Endodermal cell (in vitro differentiated cells): ENCODE data around the gene MTMR12. TPM values are rescaled to one million over a fixed set of nuclear protein-coding genes. Genes with fewer than 3 reads are reported as not detected.

Experiments
- DNase-seq: peaks from one replicate; pipeline ENCODE4 v3.0.0-alpha.2; 2017
- H3K27ac ChIP-seq: 2 replicates; pipeline ENCODE4 v1.5.1; 2013; ENCODE audit warnings: mild to moderate bottlenecking, low read depth, low read length, moderate library complexity
- H3K27me3 ChIP-seq: 2 replicates; pipeline ENCODE4 v1.6.1; 2013; ENCODE audit warnings: mild to moderate bottlenecking, low read length, moderate library complexity; ENCODE audit not compliant: insufficient read depth, control insufficient read depth, poor library complexity, severe bottlenecking
- H3K36me3 ChIP-seq: 2 replicates; pipeline ENCODE4 v1.7.0; 2013; ENCODE audit warnings: mild to moderate bottlenecking, low read length, moderate library complexity; ENCODE audit not compliant: control insufficient read depth, insufficient read depth
- H3K4me1 ChIP-seq: one replicate; pipeline ENCODE4 v1.7.0; 2013; ENCODE audit warnings: low read length; ENCODE audit not compliant: control insufficient read depth, insufficient read depth
- H3K4me3 ChIP-seq: 2 replicates; pipeline ENCODE4 v1.5.1; 2013; ENCODE audit warnings: mild to moderate bottlenecking, low read length, moderate library complexity
- H3K9ac ChIP-seq: 2 replicates; pipeline ENCODE4 v1.6.1; 2013; ENCODE audit warnings: mild to moderate bottlenecking, low read length, moderate library complexity; ENCODE audit not compliant: poor library complexity, severe bottlenecking; ENCODE audit errors: extremely low read depth
- H3K9me3 ChIP-seq: 2 replicates; pipeline ENCODE4 v1.6.1; 2013; ENCODE audit warnings: mild to moderate bottlenecking, low read length, moderate library complexity; ENCODE audit not compliant: control insufficient read depth
- H3K27ac Mint-ChIP-seq: 2 replicates; pipeline ENCODE4 v1.8.0; 2020; ENCODE audit warnings: mixed read lengths
- H3K27me3 Mint-ChIP-seq: 2 replicates; pipeline ENCODE4 v1.8.0; 2021; ENCODE audit warnings: mild to moderate bottlenecking, mixed read lengths; ENCODE audit not compliant: insufficient read depth
- H3K36me3 Mint-ChIP-seq: 2 replicates; pipeline ENCODE4 v1.8.0; 2020; ENCODE audit warnings: low read depth, mixed read lengths
- H3K4me1 Mint-ChIP-seq: 2 replicates; pipeline ENCODE4 v1.8.0; 2020; ENCODE audit warnings: mixed read lengths
- H3K4me3 Mint-ChIP-seq: 2 replicates; pipeline ENCODE4 v1.8.0; 2020; ENCODE audit warnings: mild to moderate bottlenecking, moderate library complexity, mixed read lengths
- H3K9me3 Mint-ChIP-seq: 2 replicates; pipeline ENCODE4 v1.8.0; 2020; ENCODE audit warnings: mild to moderate bottlenecking, mixed read lengths
- WGBS, 2 experiments: methylation state at CpG; one replicate each; pipeline versions ENCODE4 v1.1.5 to v1.1.7; 2013; ENCODE audit warnings: missing lambda C conversion rate in 2 of 2, mixed read lengths in 1 of 2; ENCODE audit not compliant: insufficient coverage in 1 of 2, insufficient read length in 1 of 2; 5-methylcytosine and 5-hydroxymethylcytosine counted together
- total RNA-seq, 2 donors: library from RNA; stranded (reverse); fragmentation: NEBNext Ultra II Directional in 1 of 2; extraction: Animal tissue kit (Norgen Biotek cat#: 25700) in 1 of 2; gene quantifications; 2 replicates in 1 of 2; 3 replicates in 1 of 2; pipeline ENCODE4 v1.2.1, GENCODE V29; 2021
- TF ChIP-seq, protein P1 (sequence below): fragments of 200-600 bp; sonication (generic); conservative IDR thresholded peaks from 2 replicates; pipeline ENCODE4 v1.5.0; 2021; ENCODE audit warnings: antibody characterized with exemption, mild to moderate bottlenecking

The MTMR12 gene
- total RNA-seq, 2 donors from 2014 or later, result 32.7 to 33.3 TPM

DNA sequence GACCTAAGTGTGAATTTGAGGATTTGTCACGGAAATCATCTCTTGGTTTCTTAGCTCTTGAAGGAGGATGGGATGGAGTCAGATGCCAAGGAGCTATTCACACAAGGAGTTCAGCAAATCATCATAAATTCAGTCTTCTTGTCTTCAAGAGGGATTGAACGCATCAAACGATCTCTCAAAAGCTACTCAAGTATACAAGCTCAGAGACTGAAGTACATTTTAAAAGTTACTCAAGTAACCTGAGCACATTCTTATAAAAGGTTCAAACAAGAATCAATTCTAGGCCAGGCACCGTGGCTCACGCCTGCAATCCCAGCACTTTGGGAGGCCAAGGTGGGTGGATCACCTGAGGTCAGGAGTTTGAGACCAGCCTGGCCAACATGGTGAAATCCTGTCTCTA lies 117.5 kb downstream of the MTMR12 start:
- Histone ChIP-seq H3K4me1 (no peaks in the 10 kb centered on the region), H3K27ac (no peak overlapping the region), H3K36me3 (no peaks in the 10 kb centered on the region), H3K4me3 (no peak overlapping the region), H3K27me3 (no peaks in the 10 kb centered on the region), H3K9ac (no peak overlapping the region), H3K9me3 (no peaks in the 10 kb centered on the region)
- H3K27ac Mint-ChIP-seq, result no peak overlapping the region
- DNase-seq, result no peak
- no peaks in the 10 kb centered on the region for H3K27me3 Mint-ChIP-seq
- WGBS, 2 experiments, result 84 to 100% methylated on average over 3 to 5 of the region's 5 CpGs
- no peaks in the 10 kb centered on the region for H3K36me3 Mint-ChIP-seq
- no peaks in the 10 kb centered on the region for H3K4me1 Mint-ChIP-seq
- TF ChIP-seq, protein P1, sequence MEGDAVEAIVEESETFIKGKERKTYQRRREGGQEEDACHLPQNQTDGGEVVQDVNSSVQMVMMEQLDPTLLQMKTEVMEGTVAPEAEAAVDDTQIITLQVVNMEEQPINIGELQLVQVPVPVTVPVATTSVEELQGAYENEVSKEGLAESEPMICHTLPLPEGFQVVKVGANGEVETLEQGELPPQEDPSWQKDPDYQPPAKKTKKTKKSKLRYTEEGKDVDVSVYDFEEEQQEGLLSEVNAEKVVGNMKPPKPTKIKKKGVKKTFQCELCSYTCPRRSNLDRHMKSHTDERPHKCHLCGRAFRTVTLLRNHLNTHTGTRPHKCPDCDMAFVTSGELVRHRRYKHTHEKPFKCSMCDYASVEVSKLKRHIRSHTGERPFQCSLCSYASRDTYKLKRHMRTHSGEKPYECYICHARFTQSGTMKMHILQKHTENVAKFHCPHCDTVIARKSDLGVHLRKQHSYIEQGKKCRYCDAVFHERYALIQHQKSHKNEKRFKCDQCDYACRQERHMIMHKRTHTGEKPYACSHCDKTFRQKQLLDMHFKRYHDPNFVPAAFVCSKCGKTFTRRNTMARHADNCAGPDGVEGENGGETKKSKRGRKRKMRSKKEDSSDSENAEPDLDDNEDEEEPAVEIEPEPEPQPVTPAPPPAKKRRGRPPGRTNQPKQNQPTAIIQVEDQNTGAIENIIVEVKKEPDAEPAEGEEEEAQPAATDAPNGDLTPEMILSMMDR, result no peak
- H3K9me3 Mint-ChIP-seq, result no peaks in the 10 kb centered on the region
- H3K4me3 Mint-ChIP-seq, result no peak overlapping the region

DNA sequence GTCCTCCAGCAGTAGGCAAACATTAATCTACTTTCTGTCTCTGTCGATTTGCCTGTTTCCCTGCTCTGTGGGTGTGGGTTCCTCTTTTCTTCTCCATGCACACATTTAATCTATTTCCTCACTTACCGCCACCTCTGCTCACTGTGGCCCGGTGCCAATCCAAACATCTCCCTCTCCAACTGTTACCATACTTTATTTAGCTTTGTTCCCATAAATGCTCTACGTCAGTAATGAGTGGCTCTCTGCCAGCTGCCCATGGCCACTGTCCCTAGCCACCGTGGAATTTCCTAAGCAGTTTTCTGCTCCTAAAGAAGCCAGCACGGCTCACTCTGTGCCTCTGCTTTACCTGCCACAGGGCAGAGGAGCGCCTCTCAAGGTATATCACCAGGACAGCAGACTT lies 119.1 kb downstream of the MTMR12 start:
- no peaks in the 10 kb centered on the region for H3K27me3 ChIP-seq
- H3K4me1 Mint-ChIP-seq, result no peaks in the 10 kb centered on the region
- no peak overlapping the region for H3K4me3 Mint-ChIP-seq
- no peak overlapping the region for H3K27ac Mint-ChIP-seq
- DNase-seq, result no peak
- 89 to 92% methylated on average over 6 to 7 of the region's 7 CpGs for WGBS, 2 experiments
- H3K27ac ChIP-seq, result no peak overlapping the region
- no peaks in the 10 kb centered on the region for H3K9me3 ChIP-seq
- no peaks in the 10 kb centered on the region for H3K27me3 Mint-ChIP-seq
- peaks cover 1% of the 10 kb centered on the region for H3K9me3 Mint-ChIP-seq
- H3K36me3 ChIP-seq, result no peaks in the 10 kb centered on the region
- H3K4me1 ChIP-seq, result no peaks in the 10 kb centered on the region
- H3K36me3 Mint-ChIP-seq, result no peaks in the 10 kb centered on the region
- H3K9ac ChIP-seq, result no peak overlapping the region
- no peak overlapping the region for H3K4me3 ChIP-seq
- TF ChIP-seq, protein P1, result no peak

DNA sequence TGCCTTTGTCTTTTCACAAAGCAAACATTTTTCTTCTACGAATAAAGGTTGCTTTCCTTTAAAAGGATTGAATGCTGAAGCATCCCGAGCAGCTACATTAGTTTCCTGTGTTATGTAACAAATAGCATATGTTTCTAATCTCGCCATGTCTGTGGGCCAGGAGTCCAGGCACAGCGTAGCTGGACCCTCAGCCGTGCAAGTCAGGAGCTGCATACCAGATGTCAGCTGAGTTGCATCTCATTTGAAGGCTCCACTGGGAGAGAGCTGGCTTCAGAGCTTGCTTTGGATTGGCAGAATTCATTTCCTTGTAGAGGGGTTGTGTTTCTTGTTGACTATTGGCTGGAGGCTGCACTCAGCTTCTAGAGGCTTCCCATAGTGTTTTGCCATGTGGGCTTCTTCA lies 122.6 kb downstream of the MTMR12 start:
- WGBS, 2 experiments, result 93 to 96% methylated on average over 3 to 5 of the region's 5 CpGs

More for the DNA sequence above, 122.6 kb downstream of the MTMR12 start:
- Histone ChIP-seq H3K36me3 (no peaks in the 10 kb centered on the region), H3K4me1 (no peaks in the 10 kb centered on the region), H3K9ac (no peak overlapping the region), H3K4me3 (no peak overlapping the region), H3K9me3 (peaks cover 9% of the 10 kb centered on the region), H3K27me3 (no peaks in the 10 kb centered on the region), H3K27ac (no peak overlapping the region)
- Mint-ChIP-seq H3K9me3 (peaks cover 17% of the 10 kb centered on the region), H3K4me3 (no peak overlapping the region), H3K27me3 (no peaks in the 10 kb centered on the region), H3K27ac (no peak overlapping the region), H3K36me3 (no peaks in the 10 kb centered on the region), H3K4me1 (no peaks in the 10 kb centered on the region)
- TF ChIP-seq, protein P1, result no peak
- DNase-seq, result no peak
